Measurements from ENCODE around the gene NPAS3. TPM values are rescaled to one million over a fixed set of nuclear protein-coding genes. Genes with fewer than 3 reads are reported as not detected.

Gene NPAS3
- total and polyA plus RNA-seq, 8 donors, result 0.23 to 2.8 (median 1.4) TPM

DNA sequence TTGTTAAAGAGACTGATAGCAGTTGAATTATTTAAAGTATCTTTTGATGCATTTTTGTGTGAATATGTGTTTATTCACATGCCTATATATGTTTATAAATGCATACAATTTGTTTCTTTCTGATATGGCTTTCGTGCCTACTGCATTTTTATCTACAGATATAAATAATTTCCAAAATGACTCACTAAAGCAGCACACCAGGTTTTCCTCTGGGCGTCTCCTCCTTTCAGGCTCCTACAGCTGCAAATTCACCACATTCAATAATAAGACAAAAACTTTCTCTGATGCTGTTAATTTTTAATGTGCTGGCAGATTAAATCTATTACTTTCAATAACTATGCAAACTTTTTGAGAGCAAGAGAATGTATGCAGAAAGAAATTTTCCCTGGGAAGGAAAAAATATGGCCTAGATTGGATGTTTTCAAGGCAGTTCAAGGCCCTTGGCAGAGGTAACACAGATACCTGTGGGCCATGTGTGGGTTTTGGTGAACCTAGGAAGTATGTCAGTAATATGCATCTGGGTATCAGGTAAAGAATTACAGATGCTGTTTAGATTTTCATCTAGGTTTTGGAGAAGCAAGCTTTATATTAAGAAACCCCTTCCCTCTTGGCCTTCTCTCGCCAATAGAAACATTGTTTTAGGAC lies 630.4 kb downstream of the NPAS3 start:
- ATAC-seq (no peak), DNase-seq (no peak), FAIRE-seq (no peak)
- intact Hi-C loops (cut with DNase I), result no loop called here
- Histone ChIP-seq H3K9me3 (no peaks in the 10 kb centered on the region), H3K4me1 (no peaks in the 10 kb centered on the region), H3K4me3 (no peak overlapping the region), H3K36me3 (no peaks in the 10 kb centered on the region), H3K27ac (no peak overlapping the region), H3K27me3 (no peaks in the 10 kb centered on the region)
- 79 to 83% methylated on average over 3 of the region's 3 CpGs for WGBS, 2 donors
- no peak for TF ChIP-seq CTCF (IDR thresholded peaks at IDR 0.05)

DNA sequence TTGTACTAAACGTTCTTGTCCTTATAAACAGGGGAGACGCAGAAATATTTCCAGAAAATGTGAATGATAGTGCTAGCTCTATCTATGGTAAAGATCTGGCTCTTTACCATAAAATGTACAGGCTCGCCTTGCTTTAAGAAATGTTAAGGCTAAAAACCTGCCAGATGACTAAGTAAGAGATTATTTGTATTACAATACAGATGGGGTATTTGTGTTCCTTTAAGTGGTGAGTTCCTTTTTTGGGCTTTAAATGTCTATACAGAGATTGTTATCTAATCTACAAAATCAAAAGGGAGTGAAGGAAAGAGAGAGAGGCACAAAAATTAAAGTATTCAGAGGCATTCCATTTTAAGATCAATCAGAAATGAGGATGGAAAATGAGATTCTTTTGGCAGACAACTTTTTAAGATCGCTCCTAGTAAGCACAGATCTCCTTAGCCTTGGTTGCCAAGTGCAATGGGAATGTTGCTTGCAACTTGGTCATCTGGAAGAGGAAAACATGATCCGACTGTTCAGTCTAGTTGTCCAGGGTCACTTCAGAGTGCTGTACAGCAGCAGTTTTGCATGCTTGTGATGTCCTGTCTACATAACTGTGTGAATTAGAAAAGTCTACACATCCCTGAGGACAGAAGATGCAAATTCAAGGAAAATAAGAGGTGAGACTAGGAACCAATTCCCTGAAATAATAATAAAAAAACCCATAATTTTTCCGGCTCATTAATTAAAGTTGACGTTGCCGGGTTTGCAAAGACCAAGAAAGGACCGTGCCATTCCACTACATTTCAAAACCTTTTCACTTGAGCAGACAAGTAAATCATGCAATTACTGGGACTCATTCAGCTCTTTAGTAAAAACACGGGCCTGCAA lies 631.4 kb downstream of the NPAS3 start:
- TF ChIP-seq CTCF (IDR thresholded peaks at IDR 0.05), result no peak
- no peak for ATAC-seq
- Histone ChIP-seq H3K27ac (no peak overlapping the region), H3K4me1 (no peaks in the 10 kb centered on the region), H3K9me3 (no peaks in the 10 kb centered on the region), H3K27me3 (no peaks in the 10 kb centered on the region), H3K4me3 (no peak overlapping the region), H3K36me3 (no peaks in the 10 kb centered on the region)
- WGBS, 2 donors, result 78 to 82% methylated on average over 10 of the region's 10 CpGs
- DNase-seq, result no peak
- intact Hi-C loops (cut with DNase I), result no loop called here
- no peak for FAIRE-seq

DNA sequence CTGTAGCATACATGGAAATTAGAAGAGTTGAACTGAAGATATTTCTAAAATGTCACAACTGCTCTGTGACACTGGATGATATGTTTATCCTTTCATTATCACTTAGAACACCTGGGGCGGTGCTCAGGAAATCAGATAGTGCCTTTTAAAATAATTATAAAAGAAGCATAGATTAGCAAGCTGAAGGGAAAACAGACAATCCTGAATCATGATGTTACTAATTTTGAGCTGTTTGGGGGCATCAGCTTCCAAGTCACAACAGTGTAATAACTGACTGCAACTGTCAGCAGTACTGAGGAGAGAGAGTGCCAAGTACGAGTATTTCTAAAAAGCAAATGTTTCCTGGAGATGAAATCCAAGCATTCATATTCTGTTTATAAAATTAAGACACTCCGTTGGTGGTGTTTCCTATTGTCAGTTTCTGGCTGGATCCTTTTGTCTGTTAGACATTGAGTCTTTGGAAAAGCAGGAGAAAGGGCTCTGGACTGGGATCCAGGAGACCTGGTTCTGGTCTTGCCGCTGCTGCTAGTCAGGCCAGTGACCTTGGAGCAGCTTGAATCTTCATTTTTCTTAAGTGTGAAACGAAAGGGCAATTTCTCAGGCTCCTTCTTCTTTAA lies 632.1 kb downstream of the NPAS3 start:
- ATAC-seq, result no peak
- H3K9me3 ChIP-seq, result no peaks in the 10 kb centered on the region
- H3K4me3 ChIP-seq, result no peak overlapping the region
- no peak for TF ChIP-seq CTCF (IDR thresholded peaks at IDR 0.05)
- intact Hi-C loops (cut with DNase I), result no loop called here
- no peaks in the 10 kb centered on the region for H3K4me1 ChIP-seq
- no peaks in the 10 kb centered on the region for H3K36me3 ChIP-seq
- WGBS, 2 donors, result 68 to 72% methylated on average over 5 of the region's 5 CpGs
- H3K27ac ChIP-seq, result no peak overlapping the region
- FAIRE-seq, result no peak
- DNase-seq, result no peak
- H3K27me3 ChIP-seq, result no peaks in the 10 kb centered on the region

GRCh38 chr14:33573301-33573880 lies 634.7 kb downstream of the NPAS3 start:
- H3K4me1 ChIP-seq, result no peaks in the 10 kb centered on the region
- no peaks in the 10 kb centered on the region for H3K36me3 ChIP-seq
- H3K27me3 ChIP-seq, result no peaks in the 10 kb centered on the region
- 75 to 85% methylated on average over 3 of the region's 3 CpGs for WGBS, 2 donors
- no peak for DNase-seq
- ATAC-seq, result no peak
- H3K4me3 ChIP-seq, result no peak overlapping the region
- H3K27ac ChIP-seq, result no peak overlapping the region
- no peak for TF ChIP-seq CTCF (IDR thresholded peaks at IDR 0.05)
- no peaks in the 10 kb centered on the region for H3K9me3 ChIP-seq
- intact Hi-C loops (cut with DNase I), result no loop called here
- no peak for FAIRE-seq

Data from pancreas (tissue), 10 donors.